NK-92 treated with Interleukin-12 subunit alpha and Interleukin-12 subunit beta, amount 100 ng/mL, for 24 hours (cell line): ENCODE results near the gene PRPF40B.

Source experiments
- DNase-seq: peaks from one replicate; lab custom pipeline; 2025; lab: John Stamatoyannopoulos, UW

The PRPF40B gene

GRCh38 chr12:49684310-49684854 is 61.0 kb downstream of the PRPF40B start:
- DNase-seq: no peak

- no peak for DNase-seq
Measured at GRCh38 chr12:49687941-49688340, 64.6 kb downstream of the PRPF40B start.

GRCh38 chr12:49689237-49689636 is 65.9 kb downstream of the PRPF40B start:
- DNase-seq: no peak

- no peak for DNase-seq
Measured at GRCh38 chr12:49689785-49690184, 66.4 kb downstream of the PRPF40B start.

- no peak for DNase-seq
Measured at GRCh38 chr12:49692851-49693250, 69.5 kb downstream of the PRPF40B start.

- no peak for DNase-seq
Measured at GRCh38 chr12:49693931-49694444, 70.6 kb downstream of the PRPF40B start.
